ENCODE results near the gene PCDHA1.

Gene PCDHA1

DNA sequence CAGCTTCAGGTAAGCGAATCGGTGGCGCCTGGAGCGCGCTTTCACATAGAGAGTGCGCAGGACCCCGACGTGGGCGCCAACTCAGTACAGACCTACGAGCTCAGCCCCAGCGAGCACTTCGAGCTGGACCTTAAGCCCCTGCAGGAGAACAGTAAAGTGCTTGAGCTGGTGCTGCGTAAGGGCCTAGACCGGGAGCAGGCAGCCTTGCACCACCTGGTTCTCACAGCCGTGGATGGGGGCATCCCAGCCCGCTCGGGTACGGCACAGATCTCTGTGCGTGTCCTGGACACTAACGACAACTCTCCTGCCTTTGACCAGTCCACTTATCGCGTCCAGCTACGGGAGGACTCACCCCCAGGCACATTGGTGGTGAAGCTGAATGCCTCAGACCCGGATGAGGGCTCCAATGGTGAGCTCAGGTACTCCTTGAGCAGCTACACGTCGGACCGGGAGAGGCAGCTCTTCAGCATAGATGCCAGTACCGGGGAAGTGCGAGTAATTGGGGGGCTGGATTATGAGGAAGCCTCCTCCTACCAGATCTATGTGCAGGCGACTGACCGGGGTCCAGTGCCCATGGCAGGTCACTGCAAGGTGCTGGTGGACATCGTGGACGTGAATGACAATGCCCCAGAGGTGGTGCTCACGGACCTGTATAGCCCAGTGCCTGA is 181.4 kb downstream of the PCDHA1 start:
- POLR2A ChIA-PET: no interaction called here
- no peaks in the 10 kb centered on the region for H3K36me3 ChIP-seq (ENCODE audit: control insufficient read depth in 4 of 4, insufficient read depth in 4 of 4, low read length in 3 of 4)
- peak overlapping the region in 1 of 7 experiments; percentile 2 for H3K4me3 ChIP-seq (ENCODE audit: control insufficient read depth in 1 of 7, extremely low read depth in 1 of 7, insufficient read depth in 4 of 7, low read depth in 2 of 7, low read length in 6 of 7)

GRCh38 chr5:140969880-140970279 is 183.9 kb downstream of the PCDHA1 start:
- Histone ChIP-seq H3K27me3 (replicated peaks in 2 of 5; ENCODE audit: control insufficient read depth in 4 of 5, insufficient read depth in 5 of 5, low read length in 4 of 5) (peaks cover 4 to 43% (median 22%) of the 10 kb centered on the region in 5 experiments), H3K4me1 (ENCODE audit: control extremely low read depth in 1 of 4, control insufficient read depth in 4 of 4, insufficient read depth in 4 of 4, low read length in 3 of 4) (peaks cover 0 to 13% (median 5%) of the 10 kb centered on the region in 4 experiments), H3K36me3 (ENCODE audit: control insufficient read depth in 4 of 4, insufficient read depth in 4 of 4, low read length in 3 of 4) (no peaks in the 10 kb centered on the region), H3K4me3 (ENCODE audit: control insufficient read depth in 1 of 7, extremely low read depth in 1 of 7, insufficient read depth in 4 of 7, low read depth in 2 of 7, low read length in 6 of 7) (no peak overlapping the region), H3K27ac (ENCODE audit: insufficient read depth in 1 of 2, low read depth in 1 of 2, low read length in 2 of 2, poor library complexity in 1 of 2, severe bottlenecking in 2 of 2) (no peak overlapping the region), H3K9me3 (ENCODE audit: control extremely low read depth in 1 of 5, control insufficient read depth in 4 of 5, insufficient read depth in 2 of 5, low read depth in 1 of 5, low read length in 4 of 5) (peaks cover 0 to 10% (median 2%) of the 10 kb centered on the region in 5 experiments)
- CTCF ChIA-PET: no interaction called here
- POLR2A ChIA-PET: no interaction called here
- no peak for DNase-seq

More for the DNA sequence above, 181.4 kb downstream of the PCDHA1 start:
- Histone ChIP-seq H3K27ac (ENCODE audit: insufficient read depth in 1 of 2, low read depth in 1 of 2, low read length in 2 of 2, poor library complexity in 1 of 2, severe bottlenecking in 2 of 2) (no peak overlapping the region), H3K4me1 (ENCODE audit: control extremely low read depth in 1 of 4, control insufficient read depth in 4 of 4, insufficient read depth in 4 of 4, low read length in 3 of 4) (peaks cover 0 to 13% (median 5%) of the 10 kb centered on the region in 4 experiments), H3K27me3 (replicated peaks in 2 of 5; ENCODE audit: control insufficient read depth in 4 of 5, insufficient read depth in 5 of 5, low read length in 4 of 5) (peaks cover 5 to 56% (median 26%) of the 10 kb centered on the region in 5 experiments), H3K9me3 (ENCODE audit: control extremely low read depth in 1 of 5, control insufficient read depth in 4 of 5, insufficient read depth in 2 of 5, low read depth in 1 of 5, low read length in 4 of 5) (peaks cover 0 to 13% (median 2%) of the 10 kb centered on the region in 5 experiments)
- CTCF ChIA-PET: no interaction called here
- 18% methylated on average over 34 of the region's 34 CpGs for WGBS (ENCODE audit: insufficient coverage)
- no peak for DNase-seq

DNA sequence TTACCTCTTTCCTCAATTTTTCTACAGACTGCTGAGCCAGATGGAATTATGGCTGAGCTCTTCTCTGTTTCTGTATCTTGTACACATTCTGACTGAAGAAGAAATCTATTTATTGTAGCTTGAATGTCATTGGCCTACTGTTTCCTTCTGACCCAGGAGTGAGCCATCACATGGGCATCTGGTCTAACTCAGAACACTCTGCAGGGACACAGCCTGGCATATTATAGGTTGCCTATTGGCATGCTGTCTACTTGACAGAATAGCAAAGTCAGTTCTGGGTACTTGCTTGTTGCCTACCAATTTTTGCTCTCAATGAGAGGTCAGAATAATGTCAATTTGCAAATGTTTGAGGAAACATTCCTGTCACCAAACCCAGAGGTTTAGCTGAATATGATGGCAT is 187.6 kb downstream of the PCDHA1 start:
- H3K4me1 ChIP-seq (ENCODE audit: control extremely low read depth in 1 of 4, control insufficient read depth in 4 of 4, insufficient read depth in 4 of 4, low read length in 3 of 4): no peaks in the 10 kb centered on the region
- no peak overlapping the region for H3K27ac ChIP-seq (ENCODE audit: insufficient read depth in 1 of 2, low read depth in 1 of 2, low read length in 2 of 2, poor library complexity in 1 of 2, severe bottlenecking in 2 of 2)
- no peak overlapping the region for H3K4me3 ChIP-seq (ENCODE audit: control insufficient read depth in 1 of 7, extremely low read depth in 1 of 7, insufficient read depth in 4 of 7, low read depth in 2 of 7, low read length in 6 of 7)
- ChIA-PET CTCF (no interaction called here), POLR2A (no interaction called here)
- no peaks in the 10 kb centered on the region for H3K36me3 ChIP-seq (ENCODE audit: control insufficient read depth in 4 of 4, insufficient read depth in 4 of 4, low read length in 3 of 4)
- peaks cover 2 to 9% (median 5%) of the 10 kb centered on the region in 5 experiments for H3K27me3 ChIP-seq (replicated peaks in 2 of 5; ENCODE audit: control insufficient read depth in 4 of 5, insufficient read depth in 5 of 5, low read length in 4 of 5)
- peaks cover 0 to 1% (median 0%) of the 10 kb centered on the region in 5 experiments for H3K9me3 ChIP-seq (ENCODE audit: control extremely low read depth in 1 of 5, control insufficient read depth in 4 of 5, insufficient read depth in 2 of 5, low read depth in 1 of 5, low read length in 4 of 5)
- no peak for DNase-seq

DNA sequence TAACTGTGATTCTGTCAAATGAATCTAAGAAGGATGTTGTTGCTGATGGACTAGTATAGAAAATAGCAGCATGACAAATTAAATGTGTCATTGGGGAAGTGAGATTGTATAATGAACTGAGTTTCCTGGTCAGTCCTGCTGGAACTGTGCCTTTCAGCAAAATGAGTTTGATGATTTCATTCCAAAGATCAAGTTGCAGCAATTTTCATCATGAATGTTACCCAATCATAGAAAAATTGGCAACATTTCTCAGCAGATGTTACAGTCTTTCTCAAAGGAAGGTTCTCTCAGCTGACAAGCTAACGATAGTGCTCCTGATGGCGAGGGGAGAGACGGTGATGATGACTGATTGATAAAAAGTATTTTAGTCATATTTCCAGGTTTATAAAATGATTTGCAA is 191.1 kb downstream of the PCDHA1 start:
- POLR2A ChIA-PET: no interaction called here
- no peak overlapping the region for H3K4me3 ChIP-seq (ENCODE audit: control insufficient read depth in 1 of 7, extremely low read depth in 1 of 7, insufficient read depth in 4 of 7, low read depth in 2 of 7, low read length in 6 of 7)
- no peak for DNase-seq
- no peaks in the 10 kb centered on the region for H3K36me3 ChIP-seq (ENCODE audit: control insufficient read depth in 4 of 4, insufficient read depth in 4 of 4, low read length in 3 of 4)
- CTCF ChIA-PET: no interaction called here
- no peaks in the 10 kb centered on the region for H3K4me1 ChIP-seq (ENCODE audit: control extremely low read depth in 1 of 4, control insufficient read depth in 4 of 4, insufficient read depth in 4 of 4, low read length in 3 of 4)
- no peaks in the 10 kb centered on the region for H3K9me3 ChIP-seq (ENCODE audit: control extremely low read depth in 1 of 5, control insufficient read depth in 4 of 5, insufficient read depth in 2 of 5, low read depth in 1 of 5, low read length in 4 of 5)
- H3K27ac ChIP-seq (ENCODE audit: insufficient read depth in 1 of 2, low read depth in 1 of 2, low read length in 2 of 2, poor library complexity in 1 of 2, severe bottlenecking in 2 of 2): no peak overlapping the region
- WGBS (ENCODE audit: insufficient coverage): no CpG with 5 or more reads among the region's 3 CpGs
- H3K27me3 ChIP-seq (replicated peaks in 2 of 5; ENCODE audit: control insufficient read depth in 4 of 5, insufficient read depth in 5 of 5, low read length in 4 of 5): peaks cover 0 to 5% (median 0%) of the 10 kb centered on the region in 5 experiments

- Histone ChIP-seq H3K27ac (ENCODE audit: insufficient read depth in 1 of 2, low read depth in 1 of 2, low read length in 2 of 2, poor library complexity in 1 of 2, severe bottlenecking in 2 of 2) (no peak overlapping the region), H3K27me3 (replicated peaks in 2 of 5; ENCODE audit: control insufficient read depth in 4 of 5, insufficient read depth in 5 of 5, low read length in 4 of 5) (peaks cover 0 to 5% (median 0%) of the 10 kb centered on the region in 5 experiments), H3K4me3 (ENCODE audit: control insufficient read depth in 1 of 7, extremely low read depth in 1 of 7, insufficient read depth in 4 of 7, low read depth in 2 of 7, low read length in 6 of 7) (no peak overlapping the region), H3K4me1 (ENCODE audit: control extremely low read depth in 1 of 4, control insufficient read depth in 4 of 4, insufficient read depth in 4 of 4, low read length in 3 of 4) (no peaks in the 10 kb centered on the region), H3K9me3 (ENCODE audit: control extremely low read depth in 1 of 5, control insufficient read depth in 4 of 5, insufficient read depth in 2 of 5, low read depth in 1 of 5, low read length in 4 of 5) (no peaks in the 10 kb centered on the region), H3K36me3 (ENCODE audit: control insufficient read depth in 4 of 4, insufficient read depth in 4 of 4, low read length in 3 of 4) (no peaks in the 10 kb centered on the region)
- ChIA-PET POLR2A (no interaction called here), CTCF (interaction anchor here (1.5 kb wide), 1 partner anchor 20 kb away, joined by 3 read pairs; no protein-coding TSS in a partner anchor)
- no peak for DNase-seq
- 100% methylated on average over 1 of the region's 2 CpGs for WGBS (ENCODE audit: insufficient coverage)
These were observed 192.3 kb downstream of the PCDHA1 start for GRCh38 chr5:140978260-140978659.

GRCh38 chr5:140978983-140979382 is 193.0 kb downstream of the PCDHA1 start:
- H3K27ac ChIP-seq (ENCODE audit: insufficient read depth in 1 of 2, low read depth in 1 of 2, low read length in 2 of 2, poor library complexity in 1 of 2, severe bottlenecking in 2 of 2): no peak overlapping the region
- no peak for DNase-seq
- WGBS (ENCODE audit: insufficient coverage): 86% methylated on average over 1 of the region's 1 CpG
- H3K36me3 ChIP-seq (ENCODE audit: control insufficient read depth in 4 of 4, insufficient read depth in 4 of 4, low read length in 3 of 4): no peaks in the 10 kb centered on the region
- no peak overlapping the region for H3K4me3 ChIP-seq (ENCODE audit: control insufficient read depth in 1 of 7, extremely low read depth in 1 of 7, insufficient read depth in 4 of 7, low read depth in 2 of 7, low read length in 6 of 7)
- H3K9me3 ChIP-seq (ENCODE audit: control extremely low read depth in 1 of 5, control insufficient read depth in 4 of 5, insufficient read depth in 2 of 5, low read depth in 1 of 5, low read length in 4 of 5): no peaks in the 10 kb centered on the region
- H3K27me3 ChIP-seq (replicated peaks in 2 of 5; ENCODE audit: control insufficient read depth in 4 of 5, insufficient read depth in 5 of 5, low read length in 4 of 5): peaks cover 0 to 5% (median 0%) of the 10 kb centered on the region in 5 experiments
- no peaks in the 10 kb centered on the region for H3K4me1 ChIP-seq (ENCODE audit: control extremely low read depth in 1 of 4, control insufficient read depth in 4 of 4, insufficient read depth in 4 of 4, low read length in 3 of 4)
- ChIA-PET CTCF (interaction anchor here (1.5 kb wide), 1 partner anchor 21 kb away, joined by 3 read pairs; no protein-coding TSS in a partner anchor), POLR2A (no interaction called here)

GRCh38 chr5:140982083-140982716 is 196.3 kb downstream of the PCDHA1 start:
- 89% methylated on average over 4 of the region's 5 CpGs for WGBS (ENCODE audit: insufficient coverage)
- no peak for DNase-seq
- POLR2A ChIA-PET: no interaction called here
- Histone ChIP-seq H3K4me1 (ENCODE audit: control extremely low read depth in 1 of 4, control insufficient read depth in 4 of 4, insufficient read depth in 4 of 4, low read length in 3 of 4) (no peaks in the 10 kb centered on the region), H3K4me3 (ENCODE audit: control insufficient read depth in 1 of 7, extremely low read depth in 1 of 7, insufficient read depth in 4 of 7, low read depth in 2 of 7, low read length in 6 of 7) (no peak overlapping the region), H3K9me3 (ENCODE audit: control extremely low read depth in 1 of 5, control insufficient read depth in 4 of 5, insufficient read depth in 2 of 5, low read depth in 1 of 5, low read length in 4 of 5) (no peaks in the 10 kb centered on the region), H3K27ac (ENCODE audit: insufficient read depth in 1 of 2, low read depth in 1 of 2, low read length in 2 of 2, poor library complexity in 1 of 2, severe bottlenecking in 2 of 2) (no peak overlapping the region), H3K36me3 (ENCODE audit: control insufficient read depth in 4 of 4, insufficient read depth in 4 of 4, low read length in 3 of 4) (no peaks in the 10 kb centered on the region), H3K27me3 (replicated peaks in 2 of 5; ENCODE audit: control insufficient read depth in 4 of 5, insufficient read depth in 5 of 5, low read length in 4 of 5) (peaks cover 0 to 5% (median 0%) of the 10 kb centered on the region in 5 experiments)
- CTCF ChIA-PET: no interaction called here

Data from common myeloid progenitor, CD34-positive (primary cell).